ENCODE data around the gene VPS16. TPM values are rescaled to one million over a fixed set of nuclear protein-coding genes. Genes with fewer than 3 reads are reported as not detected.
A peak's percentile ranks its signal among the peaks of the same experiment; 100 is the strongest.
"Not testable (repeated sequence)": the region's sequence is repeated elsewhere in the genome, so short reads cannot be mapped to it uniquely, and the experiment has no call there.

VPS16 gene
- polyA plus RNA-seq, 3 donors = 41.5 to 43.0 (median 42.5) TPM

DNA sequence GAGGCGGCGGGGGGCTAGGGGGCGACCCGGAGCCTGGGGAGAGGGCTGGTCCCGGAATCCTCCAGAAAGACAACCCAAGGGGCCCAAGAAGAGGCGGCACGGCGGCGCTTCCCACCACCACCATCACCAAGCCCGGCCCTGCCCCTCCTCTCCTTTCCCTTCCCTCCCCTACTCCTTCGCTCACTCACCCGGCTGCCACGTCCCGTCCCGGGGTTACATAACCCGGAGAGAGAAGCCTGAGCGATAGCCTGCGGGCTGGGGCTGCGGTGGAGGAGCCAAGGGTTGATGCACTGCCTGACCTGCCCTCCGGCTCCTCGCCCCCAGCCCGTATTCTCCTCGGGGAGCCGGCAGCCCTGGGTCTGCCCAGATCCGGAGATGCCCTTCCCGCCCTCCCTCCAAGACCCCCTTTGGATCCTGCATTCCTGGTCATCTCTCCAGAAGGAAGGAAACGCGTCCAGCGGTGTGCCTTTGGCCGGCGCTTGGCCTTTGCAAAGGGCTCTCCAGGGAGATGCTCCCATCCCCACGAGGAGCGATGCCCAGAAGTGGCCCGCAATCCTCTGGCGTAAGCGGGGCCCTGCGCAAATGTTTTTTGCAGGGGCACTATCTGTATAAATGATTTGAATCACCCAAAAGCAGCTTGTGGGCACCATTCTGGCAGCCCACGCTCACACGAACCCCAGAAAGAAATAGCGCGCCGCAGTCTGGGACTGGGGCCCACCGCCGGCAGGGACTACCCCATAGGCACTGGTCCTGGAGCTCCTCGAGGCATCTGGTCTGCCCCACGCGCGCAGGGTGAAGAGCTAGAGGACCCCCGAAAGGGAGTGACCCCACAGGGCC is 35.5 kb upstream of the VPS16 start:
- no peak for DNase-seq

GRCh38 chr20:2805689-2806350 is 34.7 kb upstream of the VPS16 start:
- peak; percentile 74 for DNase-seq

GRCh38 chr20:2806351-2806701 is 34.2 kb upstream of the VPS16 start:
- DNase-seq = no peak

DNA sequence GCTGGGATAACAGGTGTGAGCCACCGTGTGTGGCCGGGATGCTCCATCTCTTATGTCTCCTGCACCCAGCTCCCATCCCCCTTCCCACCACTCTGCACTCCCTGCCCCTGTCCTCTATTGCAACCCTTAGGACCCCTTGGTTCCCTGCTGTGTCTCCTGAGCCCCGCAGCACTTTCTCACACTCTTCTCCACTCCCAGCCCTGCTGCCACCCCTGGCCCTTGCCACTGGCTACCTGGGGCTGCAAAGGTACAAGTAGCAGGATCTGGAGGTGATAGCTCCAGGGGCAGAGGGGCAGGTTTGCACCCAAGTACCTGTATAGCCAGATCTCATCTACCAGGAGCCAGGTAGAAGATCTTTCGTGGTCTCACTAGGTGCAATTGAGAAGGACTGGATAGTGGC is 33.5 kb upstream of the VPS16 start:
- no peak for DNase-seq

GRCh38 chr20:2807929-2808328 is 32.6 kb upstream of the VPS16 start:
- DNase-seq = not testable (repeated sequence)

GRCh38 chr20:2809690-2810089 is 30.9 kb upstream of the VPS16 start:
- no peak for DNase-seq

- DNase-seq = no peak
These were observed 28.4 kb upstream of the VPS16 start for GRCh38 chr20:2812189-2812588.

- DNase-seq = no peak
These were observed 26.5 kb upstream of the VPS16 start for GRCh38 chr20:2814076-2814475.

DNA sequence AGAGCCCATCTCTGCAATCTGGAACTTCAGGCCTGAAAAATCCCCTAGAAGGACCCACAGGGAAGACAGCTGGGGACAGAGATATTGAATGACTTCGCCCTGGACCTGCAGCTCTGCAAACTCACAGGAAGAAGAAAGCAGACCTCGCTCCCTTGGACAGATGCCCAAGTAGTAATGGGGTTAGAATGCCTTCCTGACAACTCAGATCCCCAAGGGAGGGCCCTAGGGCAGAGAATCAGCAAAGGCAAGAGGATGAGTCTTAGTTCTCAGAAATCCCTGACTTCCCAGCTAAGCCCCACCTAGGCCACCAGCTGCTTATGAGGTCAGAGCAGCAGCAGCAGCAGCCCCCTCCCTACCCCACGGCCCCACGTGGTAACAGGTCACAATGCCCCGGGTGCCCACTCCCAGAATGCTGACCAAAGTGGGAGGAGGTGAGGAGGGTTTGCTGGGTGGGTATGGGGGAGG is 25.9 kb upstream of the VPS16 start, which contains the start of gene C20orf141:
C20orf141 (plus strand) TSS at position 401 of the 465 bp plus-strand sequence. CDS start 198 bp downstream, outside the sequence.
- DNase-seq = no peak

GRCh38 chr20:2815242-2815900 is 25.2 kb upstream of the VPS16 start:
- no peak for DNase-seq

- no peak for DNase-seq
These were observed 24.4 kb upstream of the VPS16 start, which contains the start of gene TMEM239 for GRCh38 chr20:2816030-2816582. Gene TMEM239, plus strand, starts transcription at chr20:2816364. Its CDS starts 191 bp downstream, at chr20:2816555.

GRCh38 chr20:2816583-2817340 is 23.8 kb upstream of the VPS16 start:
- no peak for DNase-seq

GRCh38 chr20:2817341-2817726 is 23.2 kb upstream of the VPS16 start:
- DNase-seq = no peak

GRCh38 chr20:2817891-2818595 is 22.5 kb upstream of the VPS16 start:
- no peak for DNase-seq

GRCh38 chr20:2820084-2820895 is 20.3 kb upstream of the VPS16 start:
- peak; percentile 83 for DNase-seq

- DNase-seq = no peak
These were observed 19.4 kb upstream of the VPS16 start for GRCh38 chr20:2820896-2821869.

- DNase-seq = no peak
These were observed 18.5 kb upstream of the VPS16 start for GRCh38 chr20:2822073-2822472.

- no peak for DNase-seq
These were observed 14.8 kb upstream of the VPS16 start for GRCh38 chr20:2825761-2826160.

GRCh38 chr20:2826655-2827054 is 13.9 kb upstream of the VPS16 start:
- no peak for DNase-seq
